ENCODE data around the gene SOD3. TPM values are rescaled to one million over a fixed set of nuclear protein-coding genes. Genes with fewer than 3 reads are reported as not detected.

Gene SOD3
- total RNA-seq, 4 donors from 2014 or later = 18.4 to 55.8 (median 23.3) TPM

GRCh38 chr4:24751926-24752539, 43.3 kb upstream of the SOD3 start:
- no peaks in the 10 kb centered on the region for H3K4me1 ChIP-seq
- no peaks in the 10 kb centered on the region for H3K9me3 ChIP-seq
- no peak for DNase-seq (ENCODE audit: low spot score in 2 of 2)
- H3K4me3 ChIP-seq = no peak overlapping the region
- no peak overlapping the region for H3K27ac ChIP-seq
- no peaks in the 10 kb centered on the region for H3K27me3 ChIP-seq
- 94% methylated on average over 3 of the region's 3 CpGs for WGBS
- no peaks in the 10 kb centered on the region for H3K36me3 ChIP-seq
- no peak for TF ChIP-seq EP300 (IDR thresholded peaks at IDR 0.05)
- no peak for TF ChIP-seq POLR2A (IDR thresholded peaks at IDR 0.05)
- no peak for TF ChIP-seq POLR2AphosphoS5 (IDR thresholded peaks at IDR 0.05)
- TF ChIP-seq, protein P1, sequence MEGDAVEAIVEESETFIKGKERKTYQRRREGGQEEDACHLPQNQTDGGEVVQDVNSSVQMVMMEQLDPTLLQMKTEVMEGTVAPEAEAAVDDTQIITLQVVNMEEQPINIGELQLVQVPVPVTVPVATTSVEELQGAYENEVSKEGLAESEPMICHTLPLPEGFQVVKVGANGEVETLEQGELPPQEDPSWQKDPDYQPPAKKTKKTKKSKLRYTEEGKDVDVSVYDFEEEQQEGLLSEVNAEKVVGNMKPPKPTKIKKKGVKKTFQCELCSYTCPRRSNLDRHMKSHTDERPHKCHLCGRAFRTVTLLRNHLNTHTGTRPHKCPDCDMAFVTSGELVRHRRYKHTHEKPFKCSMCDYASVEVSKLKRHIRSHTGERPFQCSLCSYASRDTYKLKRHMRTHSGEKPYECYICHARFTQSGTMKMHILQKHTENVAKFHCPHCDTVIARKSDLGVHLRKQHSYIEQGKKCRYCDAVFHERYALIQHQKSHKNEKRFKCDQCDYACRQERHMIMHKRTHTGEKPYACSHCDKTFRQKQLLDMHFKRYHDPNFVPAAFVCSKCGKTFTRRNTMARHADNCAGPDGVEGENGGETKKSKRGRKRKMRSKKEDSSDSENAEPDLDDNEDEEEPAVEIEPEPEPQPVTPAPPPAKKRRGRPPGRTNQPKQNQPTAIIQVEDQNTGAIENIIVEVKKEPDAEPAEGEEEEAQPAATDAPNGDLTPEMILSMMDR (IDR thresholded peaks at IDR 0.05) = no peak

GRCh38 chr4:24753519-24753918, 41.9 kb upstream of the SOD3 start:
- Histone ChIP-seq H3K4me3 (no peak overlapping the region), H3K27ac (no peak overlapping the region), H3K9me3 (no peaks in the 10 kb centered on the region), H3K27me3 (no peaks in the 10 kb centered on the region), H3K4me1 (no peaks in the 10 kb centered on the region), H3K36me3 (no peaks in the 10 kb centered on the region)
- 73% methylated on average over 1 of the region's 1 CpG for WGBS
- DNase-seq (ENCODE audit: low spot score in 2 of 2) = no peak
- no peak for TF ChIP-seq POLR2AphosphoS5 (IDR thresholded peaks at IDR 0.05)
- TF ChIP-seq, protein P1 (IDR thresholded peaks at IDR 0.05) = no peak
- no peak for TF ChIP-seq EP300 (IDR thresholded peaks at IDR 0.05)
- TF ChIP-seq POLR2A (IDR thresholded peaks at IDR 0.05) = no peak

DNA sequence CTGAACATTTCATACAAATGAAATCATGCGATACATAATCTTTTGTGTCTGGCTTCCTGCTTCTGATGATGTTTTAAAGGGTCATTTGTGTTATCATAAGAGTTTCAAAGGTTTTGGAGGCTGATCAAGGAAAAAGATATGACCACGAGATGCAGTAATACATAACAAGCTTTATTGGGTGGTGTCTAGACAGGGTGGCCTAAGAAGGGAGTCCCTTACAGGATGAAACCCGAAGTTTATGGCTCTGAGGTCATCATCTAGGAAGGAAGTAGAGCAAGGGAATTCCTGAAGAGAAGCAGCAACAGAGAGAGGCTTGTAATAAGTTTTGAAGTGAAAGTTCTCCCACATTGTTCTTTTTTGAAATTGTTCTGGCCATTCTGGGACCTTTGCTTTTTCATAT, 40.8 kb upstream of the SOD3 start:
- Histone ChIP-seq H3K27ac (no peak overlapping the region), H3K36me3 (no peaks in the 10 kb centered on the region), H3K9me3 (no peaks in the 10 kb centered on the region), H3K4me1 (no peaks in the 10 kb centered on the region), H3K4me3 (no peak overlapping the region), H3K27me3 (no peaks in the 10 kb centered on the region)
- TF ChIP-seq POLR2A (IDR thresholded peaks at IDR 0.05) (no peak), POLR2AphosphoS5 (IDR thresholded peaks at IDR 0.05) (no peak), EP300 (IDR thresholded peaks at IDR 0.05) (no peak)
- TF ChIP-seq, protein P1 (IDR thresholded peaks at IDR 0.05) = no peak
- no peak for DNase-seq (ENCODE audit: low spot score in 2 of 2)
- WGBS = 54% methylated on average over 3 of the region's 3 CpGs

- TF ChIP-seq, protein P1 (IDR thresholded peaks at IDR 0.05) = no peak
- no peak for TF ChIP-seq POLR2AphosphoS5 (IDR thresholded peaks at IDR 0.05)
- TF ChIP-seq POLR2A (IDR thresholded peaks at IDR 0.05) = no peak
- TF ChIP-seq EP300 (IDR thresholded peaks at IDR 0.05) = no peak
These were observed 31.6 kb upstream of the SOD3 start for GRCh38 chr4:24763631-24764297.

GRCh38 chr4:24764345-24764744, 31.0 kb upstream of the SOD3 start:
- H3K9me3 ChIP-seq = no peaks in the 10 kb centered on the region
- DNase-seq (ENCODE audit: low spot score in 2 of 2) = no peak
- no peaks in the 10 kb centered on the region for H3K36me3 ChIP-seq
- 28% methylated on average over 3 of the region's 3 CpGs for WGBS
- no peak overlapping the region for H3K4me3 ChIP-seq
- H3K4me1 ChIP-seq = peaks cover 19% of the 10 kb centered on the region
- no peaks in the 10 kb centered on the region for H3K27me3 ChIP-seq
- TF ChIP-seq POLR2A (IDR thresholded peaks at IDR 0.05) = no peak
- TF ChIP-seq, protein P1 (IDR thresholded peaks at IDR 0.05) = no peak
- no peak for TF ChIP-seq POLR2AphosphoS5 (IDR thresholded peaks at IDR 0.05)
- no peak for TF ChIP-seq EP300 (IDR thresholded peaks at IDR 0.05)
- H3K27ac ChIP-seq = peak overlapping the region; percentile 46

More at GRCh38 chr4:24763631-24764297, 31.6 kb upstream of the SOD3 start:
- peak overlapping the region; percentile 66 for H3K27ac ChIP-seq
- 20% methylated on average over 5 of the region's 5 CpGs for WGBS
- H3K9me3 ChIP-seq = no peaks in the 10 kb centered on the region
- H3K27me3 ChIP-seq = no peaks in the 10 kb centered on the region
- H3K4me1 ChIP-seq = peaks cover 19% of the 10 kb centered on the region
- H3K36me3 ChIP-seq = no peaks in the 10 kb centered on the region
- no peak for DNase-seq (ENCODE audit: low spot score in 2 of 2)
- no peak overlapping the region for H3K4me3 ChIP-seq

All from suprapubic skin (tissue), 4 donors.